Measurements from ENCODE around the gene GHITM.
"Not testable (repeated sequence)": the region's sequence is repeated elsewhere in the genome, so short reads cannot be mapped to it uniquely, and the experiment has no call there.

GHITM gene

DNA sequence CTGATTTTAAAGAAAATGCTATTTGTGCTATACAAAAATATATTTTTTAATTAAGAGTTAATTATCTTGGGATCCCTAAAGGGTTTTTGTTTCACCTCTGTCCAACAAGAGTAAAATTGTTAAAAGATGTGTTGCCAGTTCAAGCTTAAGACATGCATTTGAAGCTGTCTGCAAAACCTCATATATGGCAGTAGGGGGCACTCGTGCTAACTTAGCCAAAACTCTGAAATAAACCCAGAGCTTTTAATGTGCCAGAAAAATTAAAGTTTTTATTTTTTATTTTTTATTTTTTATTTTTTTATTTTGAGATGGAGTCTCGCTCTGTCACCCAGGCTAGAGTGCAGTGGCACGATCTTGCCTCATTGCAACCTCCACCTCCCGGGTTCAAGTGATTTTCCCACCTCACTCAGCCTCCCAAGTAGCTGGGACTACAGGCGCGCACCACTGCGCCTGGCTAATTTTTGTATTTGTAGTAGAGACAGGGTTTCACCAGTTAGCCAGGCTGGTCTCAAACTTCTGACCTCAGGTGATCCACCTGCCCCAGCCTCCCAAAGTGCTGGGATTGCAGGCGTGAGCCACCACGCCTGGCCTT, 8.8 kb downstream of the GHITM start:
- not testable (repeated sequence) for DNase-seq

DNA sequence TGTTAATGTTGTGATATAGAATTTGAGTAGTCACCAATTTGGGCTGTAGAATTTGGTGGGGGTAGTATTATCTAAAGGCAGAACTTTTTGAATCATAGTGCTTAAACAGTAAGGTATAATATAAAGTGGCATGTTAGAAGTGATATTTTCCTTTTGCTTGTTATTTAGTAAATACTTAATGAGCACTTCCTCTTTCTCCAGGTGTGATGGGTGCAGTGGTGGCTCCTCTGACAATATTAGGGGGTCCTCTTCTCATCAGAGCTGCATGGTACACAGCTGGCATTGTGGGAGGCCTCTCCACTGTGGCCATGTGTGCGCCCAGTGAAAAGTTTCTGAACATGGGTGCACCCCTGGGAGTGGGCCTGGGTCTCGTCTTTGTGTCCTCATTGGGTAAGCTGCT, 10.5 kb downstream of the GHITM start:
- DNase-seq = no peak

DNA sequence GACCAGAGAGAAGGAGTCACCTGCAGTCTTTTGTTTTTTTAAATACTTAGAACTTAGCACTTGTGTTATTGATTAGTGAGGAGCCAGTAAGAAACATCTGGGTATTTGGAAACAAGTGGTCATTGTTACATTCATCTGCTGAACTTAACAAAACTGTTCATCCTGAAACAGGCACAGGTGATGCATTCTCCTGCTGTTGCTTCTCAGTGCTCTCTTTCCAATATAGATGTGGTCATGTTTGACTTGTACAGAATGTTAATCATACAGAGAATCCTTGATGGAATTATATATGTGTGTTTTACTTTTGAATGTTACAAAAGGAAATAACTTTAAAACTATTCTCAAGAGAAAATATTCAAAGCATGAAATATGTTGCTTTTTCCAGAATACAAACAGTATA, 13.5 kb downstream of the GHITM start:
- no peak for DNase-seq

DNA sequence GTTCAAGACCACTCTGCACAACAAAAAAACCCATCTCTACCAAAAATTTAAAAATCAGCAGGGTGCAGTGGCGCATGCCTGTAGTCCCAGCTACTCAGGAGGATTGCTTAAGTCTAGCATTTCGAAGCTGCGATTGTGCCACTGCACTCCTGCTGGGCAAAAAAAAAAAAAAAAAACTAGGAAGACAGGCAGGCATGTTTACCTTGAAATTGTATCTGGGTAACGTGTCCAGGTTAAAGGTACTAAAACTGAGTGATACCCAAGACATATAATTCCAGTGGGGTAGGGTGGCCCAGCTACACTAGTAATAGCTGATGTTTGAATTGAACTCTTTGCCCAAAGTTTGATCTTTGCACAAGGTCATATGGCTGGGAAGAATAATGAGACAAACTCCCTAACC, 16.2 kb downstream of the GHITM start:
- DNase-seq = no peak

DNA sequence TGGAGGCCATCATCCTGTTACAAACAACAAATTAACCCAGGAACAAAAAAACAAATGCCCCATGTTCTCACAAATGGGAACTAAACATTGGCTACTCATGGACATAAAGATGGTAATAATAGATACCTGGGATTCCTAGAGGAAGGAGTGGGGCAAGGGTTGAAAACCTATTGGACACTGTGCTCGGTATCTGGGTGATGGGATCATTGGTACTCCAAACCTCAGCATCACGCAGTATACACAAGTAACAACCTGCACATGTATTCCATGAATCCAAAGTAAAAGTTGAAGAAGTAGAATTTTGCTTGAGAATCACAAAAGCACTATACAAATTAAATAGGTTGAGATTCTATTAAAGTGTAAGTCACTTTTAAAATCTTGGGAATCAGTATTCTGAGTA, 16.7 kb downstream of the GHITM start:
- DNase-seq = no peak

DNA sequence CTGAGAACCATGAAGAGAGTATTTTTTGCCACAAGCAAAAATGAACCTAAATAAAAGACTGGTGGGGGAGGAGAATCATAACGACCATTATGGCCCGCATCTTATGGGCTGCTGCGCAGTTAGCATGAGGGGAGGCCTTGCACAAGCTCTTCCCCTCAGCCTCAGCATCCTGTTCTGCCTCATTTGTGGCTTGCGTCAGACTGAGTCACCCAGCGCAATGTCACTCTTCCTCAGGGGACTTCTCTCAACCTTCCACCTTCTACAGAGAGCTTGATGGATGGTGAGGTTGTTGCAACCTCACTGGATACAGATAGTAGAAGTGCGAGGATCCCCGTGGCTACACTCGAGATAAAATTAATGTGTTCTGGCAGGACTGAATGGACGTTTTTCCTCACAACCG, 17.5 kb downstream of the GHITM start:
- peak; percentile 67 for DNase-seq

DNA sequence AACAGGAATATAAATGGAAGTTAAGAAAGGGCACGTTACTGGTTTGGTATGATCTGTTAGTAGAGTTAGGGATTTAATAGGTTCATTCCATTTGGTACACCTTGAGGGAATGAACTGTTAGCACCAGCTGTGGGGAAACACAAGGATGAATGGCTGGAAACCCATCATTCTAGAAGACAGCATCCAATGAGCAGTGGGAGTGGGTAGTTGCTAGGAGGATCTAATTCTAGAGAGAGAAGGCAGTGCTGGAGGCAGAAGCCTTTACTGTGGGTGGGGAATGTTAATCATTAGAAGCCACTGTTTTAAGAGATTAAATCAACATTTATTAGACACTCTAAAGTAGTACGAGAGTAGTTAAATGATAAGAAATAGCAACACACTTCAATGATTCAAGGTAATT, 18.8 kb downstream of the GHITM start:
- DNase-seq = no peak

DNA sequence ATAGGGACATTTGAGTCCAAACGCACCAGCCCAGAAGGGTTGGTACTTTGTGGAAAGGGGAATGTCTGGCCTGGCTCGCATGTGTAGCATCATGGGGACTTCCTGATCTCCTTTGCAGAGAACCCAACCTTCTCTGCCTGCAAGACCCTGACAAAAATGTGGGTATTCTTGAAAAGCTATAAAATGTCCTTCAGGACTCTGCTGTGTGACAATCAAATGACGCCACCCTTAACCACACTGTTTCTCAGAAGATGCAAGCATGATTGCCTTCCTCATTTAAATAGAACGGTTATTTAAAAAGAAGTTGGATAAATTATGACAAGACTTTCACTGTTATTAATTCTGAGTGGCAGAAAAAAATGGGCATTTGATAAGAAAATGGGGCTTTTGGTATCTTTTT, 19.2 kb downstream of the GHITM start:
- DNase-seq = no peak

DNA sequence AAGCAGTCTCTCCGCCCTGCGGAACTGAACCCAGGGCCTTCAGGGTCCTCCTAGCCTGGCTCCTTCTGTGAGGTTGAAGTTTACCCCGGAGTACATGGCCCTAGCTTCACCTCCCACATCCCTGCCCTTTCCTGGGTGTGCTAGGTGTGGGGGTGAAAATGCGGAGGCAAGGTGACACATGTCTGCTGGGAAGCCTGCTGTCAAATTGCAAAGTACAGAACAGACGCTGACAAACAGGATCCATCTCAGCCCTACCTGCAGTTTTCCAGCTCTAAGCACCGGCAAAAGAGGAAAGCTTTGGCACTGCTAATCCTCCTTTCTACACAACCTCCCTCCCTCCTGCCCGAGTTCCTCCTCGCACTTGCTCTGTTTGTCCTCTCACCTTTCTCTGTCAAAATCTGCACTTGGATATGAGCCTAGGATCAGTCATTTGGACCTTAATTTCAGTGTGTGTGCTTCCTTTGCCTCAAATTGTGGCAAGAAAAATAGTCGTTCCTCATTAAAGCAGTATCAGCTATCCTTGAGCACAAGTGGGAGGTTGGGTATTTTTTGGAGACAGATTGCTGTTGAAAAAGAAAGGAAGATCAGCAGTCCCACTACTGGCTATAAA, 19.9 kb downstream of the GHITM start:
- no peak for DNase-seq

DNA sequence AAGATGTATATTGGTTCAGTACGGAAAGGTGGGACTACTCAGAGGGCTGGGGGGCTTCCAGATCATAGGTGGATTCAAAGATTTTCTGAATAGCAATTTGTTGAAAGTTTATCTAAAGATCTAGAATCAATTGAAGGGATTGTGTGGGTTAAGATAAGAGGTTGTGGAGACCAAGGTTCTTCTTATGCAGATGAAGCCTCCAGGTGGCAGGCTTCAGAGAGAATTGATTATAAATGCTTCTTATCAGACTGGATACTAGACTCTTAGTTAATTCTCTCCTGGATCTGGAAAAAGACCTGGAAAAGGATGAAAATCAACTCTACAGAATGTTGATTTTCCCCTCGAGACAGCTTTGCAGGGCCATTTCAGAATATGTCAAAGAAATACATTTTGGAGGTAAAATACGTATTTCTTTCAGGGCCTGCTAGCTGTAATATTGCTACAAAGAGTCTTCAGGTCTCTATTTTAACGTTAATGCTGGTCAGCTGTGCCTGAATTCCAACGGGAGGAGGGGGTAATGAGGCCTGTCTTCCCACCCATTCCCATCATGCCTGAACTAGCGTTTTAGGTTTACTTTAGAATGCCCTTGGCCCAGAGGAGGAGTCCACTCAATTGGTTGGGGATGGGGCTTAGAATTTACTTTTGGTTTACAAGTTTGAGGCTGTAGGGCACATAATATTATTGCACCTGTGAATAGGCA, 21.5 kb downstream of the GHITM start:
- DNase-seq = no peak

DNA sequence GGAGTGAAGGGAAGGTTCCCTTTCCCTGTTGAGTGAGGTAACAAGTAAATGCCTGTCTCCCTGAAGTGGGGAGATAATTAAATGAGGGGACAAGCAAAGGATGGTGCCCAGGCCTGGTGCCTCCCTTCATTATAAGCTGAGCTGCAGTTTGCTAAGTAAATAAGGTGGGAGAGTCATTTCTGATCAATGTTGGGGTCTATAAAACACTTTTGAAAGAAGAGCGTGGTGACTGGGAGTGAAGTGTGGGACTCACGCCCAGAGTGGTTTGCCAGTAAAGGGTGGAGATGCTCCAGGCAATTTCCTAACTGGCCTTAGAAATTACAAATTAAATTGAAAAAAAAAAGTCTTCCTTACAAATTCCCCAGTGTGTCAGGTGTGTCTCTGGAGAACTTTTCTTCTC, 24.7 kb downstream of the GHITM start:
- DNase-seq = no peak

DNA sequence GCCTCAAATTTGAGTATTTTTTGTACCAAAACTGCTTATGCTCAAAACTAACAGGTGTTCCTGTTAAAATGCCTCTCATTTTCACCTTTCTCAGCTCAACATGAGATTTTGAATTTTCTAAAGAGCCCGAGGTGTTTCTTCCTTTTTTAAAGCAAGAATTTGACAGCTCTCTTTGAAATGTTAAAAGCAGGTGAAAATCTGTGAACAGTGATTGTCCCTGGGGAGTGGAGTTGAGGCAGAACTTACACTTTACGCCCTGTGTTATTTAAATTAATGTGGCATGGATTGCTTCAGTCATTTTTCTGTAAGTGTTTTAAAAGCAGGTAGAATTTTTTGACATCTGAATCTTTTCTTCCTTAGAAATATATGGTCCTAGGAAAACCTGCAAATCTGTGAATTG, 25.1 kb downstream of the GHITM start:
- no peak for DNase-seq

DNA sequence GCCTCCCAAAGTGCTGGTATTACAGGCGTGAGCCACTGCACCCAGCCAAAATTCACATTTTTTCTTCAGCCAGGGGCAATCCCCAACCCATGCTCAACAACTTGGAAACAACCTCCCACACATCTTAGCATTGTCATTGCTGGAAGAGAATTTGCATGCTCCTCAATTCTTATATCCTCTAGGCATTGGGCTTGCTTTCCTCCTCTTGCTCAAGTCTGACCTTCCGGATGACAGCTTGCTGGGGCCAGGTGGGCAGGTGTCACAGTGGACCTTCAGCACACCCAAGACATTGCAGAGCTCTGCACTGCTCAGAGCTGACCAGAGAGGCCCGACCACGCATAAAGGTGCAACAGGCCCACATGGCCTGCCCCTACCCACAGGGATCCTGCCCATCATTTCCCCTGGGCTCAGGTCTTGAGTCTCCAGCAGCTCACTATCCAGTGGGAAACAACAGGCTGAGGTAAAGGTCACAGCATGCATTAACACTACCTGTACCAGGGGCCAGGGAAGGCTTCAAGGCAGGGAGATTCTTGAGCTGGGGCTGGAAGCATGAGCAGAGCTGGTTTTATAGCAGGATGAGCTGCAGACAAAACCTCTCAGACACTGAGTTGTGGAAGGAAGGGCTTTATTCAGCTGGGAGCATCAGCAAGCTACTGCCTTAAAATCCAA, 27.4 kb downstream of the GHITM start:
- no peak for DNase-seq

DNA sequence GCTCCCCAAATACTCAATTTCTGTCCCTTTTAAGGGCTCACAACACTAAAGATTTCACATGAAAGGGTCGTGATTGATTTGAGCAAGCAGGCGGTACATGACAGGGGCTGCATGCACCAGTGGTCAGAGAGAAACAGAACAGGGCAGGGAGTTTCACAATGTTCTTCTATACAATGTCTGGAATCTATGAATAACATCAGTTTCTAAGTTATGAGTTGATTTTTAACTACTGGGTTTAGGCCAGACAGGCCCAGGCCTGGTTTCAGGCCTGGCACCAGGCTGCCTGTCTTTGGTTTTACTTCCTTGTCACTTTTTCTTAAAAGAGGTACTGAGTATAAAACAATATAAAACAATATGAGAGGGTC, 28.0 kb downstream of the GHITM start:
- DNase-seq = not testable (repeated sequence)

DNA sequence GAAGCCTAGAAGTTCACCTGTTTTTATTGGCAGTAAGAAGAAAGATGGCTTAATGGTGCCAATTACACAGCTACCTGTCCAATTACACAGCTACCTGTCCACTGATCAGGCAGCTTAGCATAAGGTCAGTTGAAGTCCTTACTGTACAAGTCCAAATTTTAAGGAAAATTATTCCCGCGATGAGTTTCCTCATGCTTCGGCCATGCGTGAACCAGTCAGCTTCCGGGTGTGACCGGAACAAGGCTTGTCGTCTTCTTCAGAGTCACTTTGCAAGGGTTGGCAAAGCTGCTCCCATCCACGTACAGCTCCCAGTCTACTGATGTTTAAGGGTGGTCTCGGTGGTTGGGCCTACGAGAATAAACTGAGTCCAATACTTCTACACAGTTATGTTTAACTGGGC, 29.1 kb downstream of the GHITM start:
- DNase-seq = not testable (repeated sequence)

DNA sequence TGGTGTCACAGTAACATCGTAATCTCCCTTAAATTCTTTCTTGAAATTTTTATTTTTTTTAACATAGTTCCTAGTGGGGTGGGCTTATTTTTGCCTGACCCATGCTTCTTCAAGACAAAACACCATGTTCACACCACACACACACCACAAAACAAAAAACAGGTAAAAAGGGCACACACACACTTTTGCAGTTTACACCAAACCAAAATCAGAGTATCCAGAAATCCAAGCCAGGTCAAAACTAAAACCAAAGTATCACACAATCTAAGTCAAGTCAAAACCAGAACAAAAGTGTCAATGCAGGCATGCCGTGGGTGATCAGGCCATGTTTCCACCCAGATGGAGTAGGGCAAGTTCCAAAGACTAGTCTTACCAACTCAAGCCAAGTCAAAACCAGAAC, 31.9 kb downstream of the GHITM start:
- DNase-seq = not testable (repeated sequence)

DNA sequence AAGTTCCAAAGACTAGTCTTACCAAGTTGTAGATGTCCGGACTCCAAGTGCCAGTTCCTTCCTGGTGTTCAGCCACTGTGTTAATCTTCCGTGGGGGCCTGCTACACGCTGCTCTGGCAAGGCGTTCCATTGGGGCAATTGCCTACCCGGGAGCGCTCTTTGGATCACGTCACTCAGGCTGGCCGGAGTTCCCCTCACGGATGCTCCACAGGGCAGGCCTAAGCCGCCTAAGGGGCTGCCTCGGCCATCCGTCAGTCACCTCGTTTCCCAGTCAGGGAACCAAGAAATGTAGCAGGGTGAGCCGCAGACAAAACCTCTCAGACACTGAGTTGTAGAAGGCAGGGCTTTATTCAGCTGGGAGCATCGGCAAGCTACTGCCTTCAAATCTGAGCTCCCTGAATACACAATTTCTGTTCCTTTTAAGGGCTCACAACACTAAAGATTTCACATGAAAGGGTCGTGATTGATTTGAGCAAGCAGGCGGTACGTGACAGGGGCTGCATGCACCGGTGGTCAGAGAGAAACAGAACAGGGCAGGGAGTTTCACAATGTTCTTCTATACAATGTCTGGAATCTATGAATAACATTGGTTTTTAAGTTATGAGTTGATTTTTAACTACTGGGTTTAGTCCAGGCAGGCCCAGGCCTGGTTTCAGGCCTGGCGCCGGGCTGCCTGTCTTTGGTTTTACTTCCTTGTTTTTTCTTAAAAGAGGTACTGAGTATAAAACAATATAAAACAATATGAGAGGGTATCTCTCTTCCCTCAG, 32.6 kb downstream of the GHITM start:
- not testable (repeated sequence) for DNase-seq

DNA sequence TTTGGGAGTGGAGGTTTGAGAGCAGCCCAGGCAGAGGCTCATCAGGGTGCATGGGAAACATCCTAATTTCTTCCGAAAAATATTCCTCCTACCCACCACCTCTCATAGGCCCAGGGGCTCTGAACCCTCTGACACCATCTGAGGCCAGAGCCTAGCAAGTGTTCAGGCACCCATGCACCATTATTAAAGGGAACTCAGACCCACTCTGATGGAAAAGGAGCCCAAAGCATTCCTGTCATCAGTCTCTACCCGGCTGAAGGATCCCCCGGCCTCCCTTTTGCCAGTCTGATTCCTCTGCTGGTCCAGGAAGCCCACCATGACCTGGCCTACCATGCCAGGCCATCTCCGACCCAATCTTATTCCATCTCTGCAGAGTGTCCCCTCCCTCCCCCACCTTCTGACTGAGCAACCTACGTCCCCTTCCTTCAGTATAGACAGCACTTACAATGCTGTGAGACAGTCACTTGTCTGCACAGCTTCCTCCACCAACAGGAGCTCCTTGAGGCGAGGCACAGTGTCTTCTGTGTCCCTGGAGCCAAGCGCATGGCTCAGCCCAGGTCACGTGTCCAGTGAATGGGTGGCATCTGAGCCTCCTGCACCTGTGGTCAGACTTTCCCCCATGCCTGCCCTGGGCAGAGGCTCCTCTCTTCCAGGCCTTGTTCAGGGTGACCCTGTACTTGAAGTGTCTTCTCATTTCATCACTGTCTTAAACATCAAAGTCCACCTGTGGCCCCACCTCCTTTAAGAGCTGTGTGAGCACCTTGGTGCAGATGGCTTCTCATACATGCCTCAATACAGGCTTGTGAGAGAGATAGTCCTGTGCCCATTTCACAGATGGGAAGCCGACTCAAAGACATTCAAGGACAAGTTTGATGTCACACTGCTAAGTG, 33.4 kb downstream of the GHITM start:
- DNase-seq = no peak

DNA sequence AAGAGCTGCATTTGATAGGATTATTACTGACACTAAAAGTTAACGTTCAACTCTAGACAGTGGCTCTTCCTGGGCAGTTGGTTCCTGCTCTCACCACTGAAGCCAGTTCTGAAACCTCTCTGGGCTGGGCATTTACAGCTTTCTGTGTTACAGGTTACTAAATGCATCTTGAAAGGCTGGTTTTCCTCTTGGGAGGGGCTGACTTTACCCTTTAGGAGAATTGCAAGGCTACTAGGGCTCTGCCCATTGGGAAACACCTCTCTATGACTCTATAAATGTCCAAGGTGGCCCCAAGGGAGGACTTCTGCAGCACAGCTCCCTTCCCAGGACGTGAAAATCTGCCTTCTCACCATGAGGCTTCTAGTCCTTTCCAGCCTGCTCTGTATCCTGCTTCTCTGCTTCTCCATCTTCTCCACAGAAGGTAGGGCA, 34.2 kb downstream of the GHITM start, which contains the start of gene GPR15LG:
GPR15LG (plus strand) TSS at position 301 of the 429 bp plus-strand sequence; CDS start at position 352, 51 bp downstream.
- DNase-seq = no peak

DNA sequence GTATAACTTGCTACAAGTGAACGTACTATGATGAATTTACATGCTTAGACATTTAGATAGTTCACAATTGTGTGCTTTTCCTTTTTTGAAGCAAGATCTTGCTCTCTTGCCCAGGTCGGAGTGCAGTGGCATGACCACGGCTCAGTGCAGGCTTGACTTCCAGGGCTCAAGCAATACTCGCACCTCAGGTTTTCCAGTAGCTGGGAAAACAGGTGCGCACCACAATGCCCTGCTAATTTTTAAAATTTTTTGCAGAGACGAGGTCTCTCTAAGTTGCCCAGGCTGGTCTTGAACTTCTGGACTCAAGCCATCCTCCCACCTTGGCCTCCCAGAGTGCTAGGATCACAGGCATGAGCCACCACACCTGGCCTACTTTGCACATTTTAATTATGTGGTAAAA, 36.1 kb downstream of the GHITM start:
- DNase-seq = no peak

DNA sequence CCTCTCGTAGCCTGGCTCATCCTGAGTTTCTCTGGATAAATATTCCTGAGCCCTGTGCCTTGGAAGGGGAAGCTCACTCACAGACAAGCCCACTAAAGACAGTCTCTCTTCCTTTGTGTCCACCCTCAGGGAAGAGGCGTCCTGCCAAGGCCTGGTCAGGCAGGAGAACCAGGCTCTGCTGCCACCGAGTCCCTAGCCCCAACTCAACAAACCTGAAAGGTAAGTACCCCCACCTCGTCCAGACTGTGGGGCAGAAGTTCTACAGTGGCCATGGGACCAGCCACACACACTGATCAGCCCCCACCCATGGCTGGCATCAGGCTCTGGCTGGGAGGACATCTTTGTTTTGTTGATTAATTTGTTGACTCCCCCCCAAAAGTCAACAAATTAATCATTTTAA, 37.0 kb downstream of the GHITM start:
- DNase-seq = no peak

DNA sequence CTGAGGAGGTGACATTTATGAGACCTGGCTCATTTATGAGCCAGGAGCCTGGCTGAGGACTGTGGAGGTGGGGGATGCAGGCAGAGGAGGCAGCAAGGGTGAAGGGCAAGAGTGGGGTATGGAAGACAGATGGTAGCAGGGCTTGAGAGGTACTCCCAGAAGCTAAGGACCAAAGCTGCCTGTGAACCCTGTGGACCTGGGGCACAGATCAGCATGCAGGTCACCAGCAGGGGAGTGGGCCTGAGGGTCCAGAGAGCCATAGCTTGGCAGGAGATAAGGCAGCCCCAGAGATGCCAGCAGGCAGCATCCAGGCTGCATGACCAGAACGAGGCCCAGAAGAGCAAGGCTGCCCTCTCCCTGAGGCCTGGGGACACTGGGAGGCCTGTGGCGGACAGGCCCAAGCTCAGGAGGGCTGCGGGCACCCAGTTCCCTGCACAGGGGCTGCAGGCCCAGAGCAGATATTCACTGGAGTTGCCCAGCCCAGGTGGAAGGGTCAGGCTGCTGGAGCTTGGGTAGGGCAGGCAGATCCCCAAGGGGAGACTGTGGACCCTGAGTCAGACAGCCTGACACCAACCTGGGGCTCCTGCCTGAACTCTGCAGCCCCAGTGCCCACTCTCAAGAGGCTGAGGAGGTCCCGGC, 37.6 kb downstream of the GHITM start:
- no peak for DNase-seq
